ENCODE results near the gene EEF1E1.
A peak's percentile ranks its signal among the peaks of the same experiment; 100 is the strongest.

The EEF1E1 gene

GRCh38 chr6:8087870-8088754 is 14.2 kb downstream of the EEF1E1 start:
- DNase-seq: no peak

- DNase-seq: no peak
Measured at GRCh38 chr6:8086755-8087306, 15.5 kb downstream of the EEF1E1 start.

GRCh38 chr6:8085053-8085511 is 17.3 kb downstream of the EEF1E1 start:
- DNase-seq: no peak

GRCh38 chr6:8084586-8084985 is 17.8 kb downstream of the EEF1E1 start:
- no peak for DNase-seq

- no peak for DNase-seq
Measured at GRCh38 chr6:8082954-8083858, 19.1 kb downstream of the EEF1E1 start.

GRCh38 chr6:8082572-8082953 is 19.8 kb downstream of the EEF1E1 start:
- DNase-seq: no peak

- DNase-seq: no peak
Measured at GRCh38 chr6:8080362-8081151, 21.8 kb downstream of the EEF1E1 start.

GRCh38 chr6:8079126-8079525 is 23.2 kb downstream of the EEF1E1 start:
- no peak for DNase-seq

- no peak for DNase-seq
Measured at GRCh38 chr6:8077991-8078390, 24.4 kb downstream of the EEF1E1 start.

- DNase-seq: no peak
Measured at GRCh38 chr6:8075704-8076103, 26.6 kb downstream of the EEF1E1 start.

- DNase-seq: no peak
Measured at GRCh38 chr6:8075185-8075584, 27.2 kb downstream of the EEF1E1 start.

GRCh38 chr6:8074213-8074612 is 28.1 kb downstream of the EEF1E1 start:
- DNase-seq: no peak

- DNase-seq: no peak
Measured at GRCh38 chr6:8073758-8074157, 28.6 kb downstream of the EEF1E1 start.

- no peak for DNase-seq
Measured at GRCh38 chr6:8070718-8071117, 31.6 kb downstream of the EEF1E1 start.

- DNase-seq: no peak
Measured at GRCh38 chr6:8069631-8070284, 32.6 kb downstream of the EEF1E1 start.

GRCh38 chr6:8069151-8069550 is 33.2 kb downstream of the EEF1E1 start:
- DNase-seq: no peak

- DNase-seq: no peak
Measured at GRCh38 chr6:8066108-8066507, 36.2 kb downstream of the EEF1E1 start.

- peak; percentile 41 for DNase-seq
Measured at GRCh38 chr6:8065519-8065911, 36.8 kb downstream of the EEF1E1 start.

- DNase-seq: peak; percentile 7
Measured at GRCh38 chr6:8064638-8065518, 37.5 kb downstream of the EEF1E1 start.

GRCh38 chr6:8063761-8064637 is 38.3 kb downstream of the EEF1E1 start, which contains the start of gene BLOC1S5:
BLOC1S5 (minus strand) TSS chr6:8064389; CDS start chr6:8064376, 13 bp downstream.
- peak; percentile 97 for DNase-seq
